Transverse colon (tissue), 4 donors: Measurements from ENCODE around the gene NETO2. TPM values are rescaled to one million over a fixed set of nuclear protein-coding genes. Genes with fewer than 3 reads are reported as not detected.
"Not testable (repeated sequence)": the region's sequence is repeated elsewhere in the genome, so short reads cannot be mapped to it uniquely, and the experiment has no call there.

Experiments used
- DNase-seq: peaks from one replicate; pipeline ENCODE4 v3.0.0-alpha.2; 2019
- H3K27ac ChIP-seq, 4 donors: fragments of 200-600 bp; sonication (generic); 2 replicates each; pipeline ENCODE4 v1.5.1; 2016 to 2018; ENCODE audit warnings: inconsistent platforms in 4 of 4
- H3K27me3 ChIP-seq: fragments of 200-600 bp; sonication (generic); 2 replicates; pipeline ENCODE4 v1.5.1; 2017; ENCODE audit warnings: inconsistent platforms
- H3K36me3 ChIP-seq, 4 donors: fragments of 200-600 bp; sonication (generic); 2 replicates each; pipeline ENCODE4 v1.5.1; 2017 to 2019; ENCODE audit warnings: inconsistent platforms in 4 of 4
- H3K4me1 ChIP-seq, 4 donors: fragments of 200-600 bp; sonication (generic); 2 replicates each; pipeline ENCODE4 v1.5.1; 2017 to 2020; ENCODE audit warnings: inconsistent platforms in 4 of 4
- H3K4me3 ChIP-seq, 4 donors: fragments of 200-600 bp; sonication (generic); 1 replicate in 1 of 4; 2 replicates in 3 of 4; pipeline versions ENCODE4 v1.5.1 to v1.6.1; 2017 to 2019; ENCODE audit warnings: inconsistent platforms in 4 of 4
- H3K9me3 ChIP-seq, 2 donors: fragments of 200-600 bp; sonication (generic); 2 replicates each; pipeline ENCODE4 v1.5.1; 2017 to 2019; ENCODE audit warnings: inconsistent platforms in 2 of 2
- CTCF ChIP-seq, 5 experiments: fragments of 200-600 bp in 3 of 5; fragments of 450-650 bp in 2 of 5; sonication (generic) in 3 of 5; IDR thresholded peaks; 1 replicate in 2 of 5; 2 replicates in 3 of 5; pipeline ENCODE4 v1.5.1; 2016 to 2017; ENCODE audit warnings: antibody characterized with exemption in 5 of 5, inconsistent platforms in 3 of 5, mild to moderate bottlenecking in 2 of 5, moderate library complexity in 1 of 5
- EP300 ChIP-seq: sonication (generic); formaldehyde crosslinking; IDR thresholded peaks from one replicate; pipeline ENCODE4 v1.6.1; 2017; ENCODE audit warnings: antibody characterized with exemption, low read depth
- POLR2A ChIP-seq: fragments of 450-650 bp; IDR thresholded peaks from one replicate; pipeline ENCODE4 v1.6.1; 2016; ENCODE audit warnings: antibody characterized with exemption, mild to moderate bottlenecking, moderate library complexity
- POLR2AphosphoS5 ChIP-seq, 3 donors: sonication (generic); formaldehyde crosslinking; IDR thresholded peaks; one replicate each; pipeline ENCODE4 v1.6.1; 2016; ENCODE audit warnings: antibody characterized with exemption in 3 of 3
- WGBS, 2 donors: methylation state at CpG; one replicate each; pipeline ENCODE4 v1.1.5; 2018; ENCODE audit warnings: low coverage in 1 of 2; 5-methylcytosine and 5-hydroxymethylcytosine counted together
- in situ Hi-C, 4 donors: fragments of 200-750 bp; cut with MboI; loops; one replicate each; pipeline versions ENCODE4 v1.15.0 to v1.15.1; 2017; ENCODE audit warnings: low sequenced_read_pairs in 3 of 4, low pct_ligation_motif_present in 1 of 4, low pct_unique_long_range_greater_than_20kb in 1 of 4
- intact Hi-C: fragments of 100-400 bp; cut with DNase I; formaldehyde crosslinking; loops from one replicate; pipeline ENCODE4 v1.15.1; 2023; ENCODE audit warnings: low total_unique reads
- total RNA-seq, 4 donors: library from RNA; depleted of rRNA; stranded (reverse); fragments of >200 nt; gene quantifications; one replicate each; pipeline ENCODE4 v1.1.0, GENCODE V29; 2016

NETO2 gene
- total RNA-seq, 4 donors from 2014 or later: 5.0 to 31.7 (median 15.9) TPM

- Histone ChIP-seq H3K4me1 (peaks cover 0 to 17% (median 8%) of the 10 kb centered on the region in 4 donors), H3K4me3 (no peak overlapping the region), H3K27ac (no peak overlapping the region), H3K9me3 (no peaks in the 10 kb centered on the region), H3K27me3 (no peaks in the 10 kb centered on the region), H3K36me3 (no peaks in the 10 kb centered on the region)
- intact Hi-C loops: no loop called here
- TF ChIP-seq POLR2AphosphoS5 (IDR thresholded peaks at IDR 0.05) (no peak), EP300 (no peak), POLR2A (no peak), CTCF (IDR thresholded peaks at IDR 0.05) (no peak)
- DNase-seq: no peak
- in situ Hi-C loops: no loop called here
- 92% methylated on average over 3 of the region's 3 CpGs; no CpG with 5 or more reads in 1 of the 2 donors for WGBS, 2 donors
These were observed 83.1 kb downstream of the NETO2 start for GRCh38 chr16:47060596-47060995.

- Histone ChIP-seq H3K9me3 (no peaks in the 10 kb centered on the region), H3K27me3 (no peaks in the 10 kb centered on the region), H3K36me3 (no peaks in the 10 kb centered on the region), H3K4me1 (peaks cover 0 to 17% (median 8%) of the 10 kb centered on the region in 4 donors), H3K4me3 (no peak overlapping the region), H3K27ac (no peak overlapping the region)
- in situ Hi-C loops (no loop called here), intact Hi-C loops (no loop called here)
- TF ChIP-seq POLR2AphosphoS5 (IDR thresholded peaks at IDR 0.05): no peak
- no peak for TF ChIP-seq POLR2A
- TF ChIP-seq EP300: no peak
- no peak for TF ChIP-seq CTCF (IDR thresholded peaks at IDR 0.05)
- DNase-seq: no peak
- WGBS, 2 donors: 88 to 91% methylated on average over 3 to 7 of the region's 7 CpGs
These were observed 83.8 kb downstream of the NETO2 start for GRCh38 chr16:47059991-47060390.

GRCh38 chr16:47059130-47059529 lies 84.6 kb downstream of the NETO2 start:
- H3K4me1 ChIP-seq: peaks cover 0 to 17% (median 8%) of the 10 kb centered on the region in 4 donors
- H3K4me3 ChIP-seq, H3K27me3 ChIP-seq, H3K9me3 ChIP-seq, DNase-seq, H3K36me3 ChIP-seq, intact Hi-C loops, in situ Hi-C loops: not testable (repeated sequence)
- WGBS, 2 donors: 66 to 75% methylated on average over 2 of the region's 2 CpGs
- H3K27ac ChIP-seq: peak overlapping the region in 3 of 4 donors; percentile 34 to 71 (median 58)

- Histone ChIP-seq H3K27me3 (no peaks in the 10 kb centered on the region), H3K9me3 (no peaks in the 10 kb centered on the region), H3K27ac (peak overlapping the region; percentile 16 to 71 (median 46)), H3K4me3 (no peak overlapping the region), H3K4me1 (peaks cover 0 to 17% (median 8%) of the 10 kb centered on the region in 4 donors), H3K36me3 (no peaks in the 10 kb centered on the region)
- 73 to 80% methylated on average over 1 to 14 of the region's 14 CpGs for WGBS, 2 donors
- peak in 2 of 3 donors; percentile 23 to 25 for TF ChIP-seq POLR2AphosphoS5 (IDR thresholded peaks at IDR 0.05)
- no peak for TF ChIP-seq POLR2A
- intact Hi-C loops (no loop called here), in situ Hi-C loops (no loop called here)
- peak; percentile 81 for DNase-seq
These were observed 85.3 kb downstream of the NETO2 start for GRCh38 chr16:47058295-47059086.

GRCh38 chr16:47057630-47057993 lies 86.1 kb downstream of the NETO2 start:
- DNase-seq: no peak
- Histone ChIP-seq H3K36me3 (no peaks in the 10 kb centered on the region), H3K27me3 (no peaks in the 10 kb centered on the region), H3K27ac (no peak overlapping the region), H3K9me3 (no peaks in the 10 kb centered on the region), H3K4me3 (no peak overlapping the region), H3K4me1 (peaks cover 0 to 17% (median 8%) of the 10 kb centered on the region in 4 donors)
- in situ Hi-C loops (no loop called here), intact Hi-C loops (no loop called here)
- no peak for TF ChIP-seq EP300
- WGBS, 2 donors: 65% methylated on average over 5 of the region's 5 CpGs; no CpG with 5 or more reads in 1 of the 2 donors
